ENCODE measurements around the gene RSPH10B2.
"Not testable (repeated sequence)": the region's sequence is repeated elsewhere in the genome, so short reads cannot be mapped to it uniquely, and the experiment has no call there.

Gene RSPH10B2

GRCh38 chr7:6726341-6726740 lies 27.6 kb upstream of the RSPH10B2 start:
- not testable (repeated sequence) for H3K9me3 ChIP-seq (ENCODE audit: control insufficient read depth, insufficient read depth, low read length); H3K27ac ChIP-seq (ENCODE audit: low read length); H3K36me3 ChIP-seq (ENCODE audit: control insufficient read depth, insufficient read depth, low read length); H3K4me3 ChIP-seq (ENCODE audit: low read length); H3K4me1 ChIP-seq (ENCODE audit: control insufficient read depth, insufficient read depth, low read length); DNase-seq (ENCODE audit: low read depth, low spot score); H3K27me3 ChIP-seq (ENCODE audit: control insufficient read depth, insufficient read depth, low read length)
- no CpG with 5 or more reads among the region's 5 CpGs for WGBS (ENCODE audit: insufficient coverage, insufficient read length)

GRCh38 chr7:6727663-6728062 lies 26.2 kb upstream of the RSPH10B2 start:
- Histone ChIP-seq H3K4me1 (ENCODE audit: control insufficient read depth, insufficient read depth, low read length) (no peaks in the 10 kb centered on the region; the same call in none of the 2 replicates), H3K36me3 (ENCODE audit: control insufficient read depth, insufficient read depth, low read length) (no peaks in the 10 kb centered on the region), H3K27ac (ENCODE audit: low read length) (no peak overlapping the region), H3K9me3 (ENCODE audit: control insufficient read depth, insufficient read depth, low read length) (no peaks in the 10 kb centered on the region), H3K27me3 (ENCODE audit: control insufficient read depth, insufficient read depth, low read length) (no peaks in the 10 kb centered on the region), H3K4me3 (ENCODE audit: low read length) (no peak overlapping the region)
- no CpG with 5 or more reads among the region's 3 CpGs for WGBS (ENCODE audit: insufficient coverage, insufficient read length)
- no peak for DNase-seq (ENCODE audit: low read depth, low spot score)

- peak overlapping the region; percentile 20; the same call in 1 of the 2 replicates for H3K4me3 ChIP-seq (ENCODE audit: low read length)
- not testable (repeated sequence) for H3K9me3 ChIP-seq (ENCODE audit: control insufficient read depth, insufficient read depth, low read length); DNase-seq (ENCODE audit: low read depth, low spot score); H3K36me3 ChIP-seq (ENCODE audit: control insufficient read depth, insufficient read depth, low read length); H3K27me3 ChIP-seq (ENCODE audit: control insufficient read depth, insufficient read depth, low read length); H3K4me1 ChIP-seq (ENCODE audit: control insufficient read depth, insufficient read depth, low read length); H3K27ac ChIP-seq (ENCODE audit: low read length)
- WGBS (ENCODE audit: insufficient coverage, insufficient read length): no CpG with 5 or more reads among the region's 29 CpGs
Observed at GRCh38 chr7:6728893-6729491, 24.9 kb upstream of the RSPH10B2 start.

GRCh38 chr7:6729492-6730342 lies 24.2 kb upstream of the RSPH10B2 start:
- no peak overlapping the region for H3K27ac ChIP-seq (ENCODE audit: low read length)
- peak; percentile 92 for DNase-seq (ENCODE audit: low read depth, low spot score)
- no peaks in the 10 kb centered on the region for H3K27me3 ChIP-seq (ENCODE audit: control insufficient read depth, insufficient read depth, low read length)
- H3K4me3 ChIP-seq (ENCODE audit: low read length): peak overlapping the region; percentile 80
- WGBS (ENCODE audit: insufficient coverage, insufficient read length): no CpG with 5 or more reads among the region's 66 CpGs
- no peaks in the 10 kb centered on the region; the same call in none of the 2 replicates for H3K4me1 ChIP-seq (ENCODE audit: control insufficient read depth, insufficient read depth, low read length)
- no peaks in the 10 kb centered on the region for H3K36me3 ChIP-seq (ENCODE audit: control insufficient read depth, insufficient read depth, low read length)
- H3K9me3 ChIP-seq (ENCODE audit: control insufficient read depth, insufficient read depth, low read length): no peaks in the 10 kb centered on the region

GRCh38 chr7:6730343-6730633 lies 23.6 kb upstream of the RSPH10B2 start:
- no peak for DNase-seq (ENCODE audit: low read depth, low spot score)
- no peaks in the 10 kb centered on the region; the same call in none of the 2 replicates for H3K4me1 ChIP-seq (ENCODE audit: control insufficient read depth, insufficient read depth, low read length)

GRCh38 chr7:6738415-6738814 lies 15.5 kb upstream of the RSPH10B2 start:
- no CpG with 5 or more reads among the region's 11 CpGs for WGBS (ENCODE audit: insufficient coverage, insufficient read length)
- H3K9me3 ChIP-seq (ENCODE audit: control insufficient read depth, insufficient read depth, low read length); H3K4me3 ChIP-seq (ENCODE audit: low read length); H3K27me3 ChIP-seq (ENCODE audit: control insufficient read depth, insufficient read depth, low read length); H3K4me1 ChIP-seq (ENCODE audit: control insufficient read depth, insufficient read depth, low read length); DNase-seq (ENCODE audit: low read depth, low spot score); H3K27ac ChIP-seq (ENCODE audit: low read length); H3K36me3 ChIP-seq (ENCODE audit: control insufficient read depth, insufficient read depth, low read length): not testable (repeated sequence)

More at GRCh38 chr7:6730343-6730633, 23.6 kb upstream of the RSPH10B2 start:
- peak overlapping the region; percentile 80 for H3K4me3 ChIP-seq (ENCODE audit: low read length)
- no peak overlapping the region for H3K27ac ChIP-seq (ENCODE audit: low read length)
- no peaks in the 10 kb centered on the region for H3K36me3 ChIP-seq (ENCODE audit: control insufficient read depth, insufficient read depth, low read length)
- no CpG with 5 or more reads among the region's 18 CpGs for WGBS (ENCODE audit: insufficient coverage, insufficient read length)
- H3K9me3 ChIP-seq (ENCODE audit: control insufficient read depth, insufficient read depth, low read length): no peaks in the 10 kb centered on the region
- no peaks in the 10 kb centered on the region for H3K27me3 ChIP-seq (ENCODE audit: control insufficient read depth, insufficient read depth, low read length)

- no CpG with 5 or more reads among the region's 12 CpGs for WGBS (ENCODE audit: insufficient coverage, insufficient read length)
- not testable (repeated sequence) for H3K4me3 ChIP-seq (ENCODE audit: low read length); DNase-seq (ENCODE audit: low read depth, low spot score); H3K4me1 ChIP-seq (ENCODE audit: control insufficient read depth, insufficient read depth, low read length); H3K9me3 ChIP-seq (ENCODE audit: control insufficient read depth, insufficient read depth, low read length); H3K27me3 ChIP-seq (ENCODE audit: control insufficient read depth, insufficient read depth, low read length); H3K36me3 ChIP-seq (ENCODE audit: control insufficient read depth, insufficient read depth, low read length); H3K27ac ChIP-seq (ENCODE audit: low read length)
Observed at GRCh38 chr7:6744410-6745100, 9.3 kb upstream of the RSPH10B2 start.

- not testable (repeated sequence) for H3K4me3 ChIP-seq (ENCODE audit: low read length); H3K27ac ChIP-seq (ENCODE audit: low read length); H3K27me3 ChIP-seq (ENCODE audit: control insufficient read depth, insufficient read depth, low read length); H3K9me3 ChIP-seq (ENCODE audit: control insufficient read depth, insufficient read depth, low read length); DNase-seq (ENCODE audit: low read depth, low spot score); H3K36me3 ChIP-seq (ENCODE audit: control insufficient read depth, insufficient read depth, low read length); H3K4me1 ChIP-seq (ENCODE audit: control insufficient read depth, insufficient read depth, low read length)
- WGBS (ENCODE audit: insufficient coverage, insufficient read length): no CpG with 5 or more reads among the region's 12 CpGs
Observed at GRCh38 chr7:6749335-6749734, 4.6 kb upstream of the RSPH10B2 start.

GRCh38 chr7:6750173-6750572 lies 3.7 kb upstream of the RSPH10B2 start:
- not testable (repeated sequence) for H3K4me3 ChIP-seq (ENCODE audit: low read length); H3K27ac ChIP-seq (ENCODE audit: low read length); H3K27me3 ChIP-seq (ENCODE audit: control insufficient read depth, insufficient read depth, low read length); H3K4me1 ChIP-seq (ENCODE audit: control insufficient read depth, insufficient read depth, low read length); H3K9me3 ChIP-seq (ENCODE audit: control insufficient read depth, insufficient read depth, low read length); DNase-seq (ENCODE audit: low read depth, low spot score); H3K36me3 ChIP-seq (ENCODE audit: control insufficient read depth, insufficient read depth, low read length)
- no CpG with 5 or more reads among the region's 6 CpGs for WGBS (ENCODE audit: insufficient coverage, insufficient read length)

- H3K36me3 ChIP-seq (ENCODE audit: control insufficient read depth, insufficient read depth, low read length); H3K4me1 ChIP-seq (ENCODE audit: control insufficient read depth, insufficient read depth, low read length); H3K27me3 ChIP-seq (ENCODE audit: control insufficient read depth, insufficient read depth, low read length); DNase-seq (ENCODE audit: low read depth, low spot score); H3K4me3 ChIP-seq (ENCODE audit: low read length); H3K27ac ChIP-seq (ENCODE audit: low read length); H3K9me3 ChIP-seq (ENCODE audit: control insufficient read depth, insufficient read depth, low read length): not testable (repeated sequence)
- WGBS (ENCODE audit: insufficient coverage, insufficient read length): no CpG with 5 or more reads among the region's 12 CpGs
Observed at GRCh38 chr7:6761186-6761585, 7.3 kb downstream of the RSPH10B2 start.
